ENCODE data around the gene HOXA3.

The HOXA3 gene

DNA sequence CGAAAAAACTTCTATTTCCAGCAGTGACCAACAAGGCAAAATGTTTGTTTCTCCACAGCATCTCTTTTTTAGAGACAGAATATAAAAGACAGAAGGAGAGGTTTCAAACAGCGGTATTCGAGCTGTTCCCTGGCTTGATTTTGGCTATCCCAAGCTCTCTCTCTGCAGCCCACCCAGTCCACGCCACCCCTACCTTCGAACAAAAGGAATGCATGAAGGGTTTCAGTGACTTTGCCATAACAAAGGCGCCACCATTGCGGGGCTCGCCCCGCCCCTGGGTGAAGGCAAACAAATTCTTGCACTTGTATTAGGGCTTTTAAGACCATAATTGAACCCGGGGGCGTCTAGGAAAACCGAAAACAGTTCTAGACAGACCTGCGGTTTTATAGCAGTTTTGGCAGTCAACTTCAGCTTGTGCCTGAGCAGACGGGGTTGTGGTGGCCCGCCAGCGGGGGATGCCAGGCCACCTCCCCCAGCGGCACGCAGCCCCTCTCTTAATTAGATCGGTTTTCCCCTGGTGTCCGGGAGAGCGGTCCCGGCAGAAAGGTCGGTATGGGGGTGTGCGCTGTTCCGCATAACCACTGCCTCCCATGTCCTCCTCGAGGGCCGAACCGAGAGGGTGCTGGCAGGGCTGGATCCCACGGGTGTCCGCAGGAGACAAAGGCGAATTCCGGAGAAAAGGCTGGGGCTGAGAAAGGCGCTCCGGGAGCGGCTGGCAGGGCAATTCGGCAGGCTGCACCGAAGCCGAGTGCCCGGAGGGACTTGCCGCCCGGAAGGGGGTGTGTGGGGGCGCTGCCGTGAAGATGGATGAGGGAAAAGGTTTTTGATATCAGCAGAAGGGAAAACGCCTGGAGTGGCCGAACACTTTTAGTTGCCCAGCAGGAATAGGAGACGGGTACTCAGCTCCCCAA is 35.3 kb upstream of the HOXA3 start:
- no peak overlapping the region for H3K27ac ChIP-seq (ENCODE audit: low read depth, low read length)
- peaks cover 16% of the 10 kb centered on the region for H3K4me1 ChIP-seq (ENCODE audit: insufficient read depth, low read length)
- no peak overlapping the region for H3K9ac ChIP-seq (ENCODE audit: low read depth, low read length)
- WGBS: 2% methylated on average over 46 of the region's 46 CpGs
- H3K27me3 ChIP-seq (ENCODE audit: insufficient read depth, low read length): peaks cover 100% of the 10 kb centered on the region
- no peak overlapping the region for H3K4me3 ChIP-seq (ENCODE audit: low read length)
- no peaks in the 10 kb centered on the region for H3K9me3 ChIP-seq (ENCODE audit: insufficient read depth, low read depth, low read length)
- no peaks in the 10 kb centered on the region for H3K36me3 ChIP-seq (ENCODE audit: insufficient read depth, low read length)

DNA sequence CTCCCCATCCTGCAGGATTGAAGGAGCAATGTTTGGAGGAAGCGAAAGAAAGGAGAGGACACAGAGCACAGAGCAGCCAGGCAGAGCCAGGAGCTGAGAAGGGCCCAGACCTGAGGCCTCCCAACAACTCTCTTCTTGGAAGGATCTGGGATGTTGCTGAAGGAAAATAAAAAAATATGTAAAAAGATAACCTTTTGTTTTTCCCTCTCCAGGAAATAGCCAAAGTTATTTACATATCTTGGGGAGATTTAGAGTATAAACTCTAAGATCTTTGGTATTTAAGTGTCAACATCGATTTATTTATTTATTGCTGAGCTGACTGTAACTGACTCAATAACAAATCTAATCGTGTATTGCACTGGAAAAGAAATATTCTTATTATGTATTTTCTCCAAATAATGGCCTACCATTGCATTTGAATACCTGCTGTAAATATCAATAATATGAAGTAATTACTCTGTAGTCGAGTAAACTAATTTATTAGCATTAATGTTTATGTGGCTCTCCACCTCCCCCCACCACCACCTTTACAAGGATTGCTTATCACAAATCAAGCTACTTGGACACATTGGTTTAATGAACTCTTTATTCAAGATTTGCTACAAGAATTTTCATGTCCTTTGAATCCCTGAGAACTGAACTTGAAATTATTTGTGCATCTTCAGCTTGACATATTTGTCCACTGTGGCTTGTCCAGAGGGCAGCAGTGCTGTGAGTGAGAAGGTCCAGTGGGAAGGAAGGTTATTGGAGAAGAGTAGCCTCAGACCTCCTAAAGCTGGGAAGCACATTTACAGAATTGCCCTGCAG is 34.5 kb upstream of the HOXA3 start:
- no peak overlapping the region for H3K9ac ChIP-seq (ENCODE audit: low read depth, low read length)
- H3K27me3 ChIP-seq (ENCODE audit: insufficient read depth, low read length): peaks cover 100% of the 10 kb centered on the region
- H3K36me3 ChIP-seq (ENCODE audit: insufficient read depth, low read length): no peaks in the 10 kb centered on the region
- H3K9me3 ChIP-seq (ENCODE audit: insufficient read depth, low read depth, low read length): no peaks in the 10 kb centered on the region
- H3K4me1 ChIP-seq (ENCODE audit: insufficient read depth, low read length): peaks cover 17% of the 10 kb centered on the region
- H3K27ac ChIP-seq (ENCODE audit: low read depth, low read length): no peak overlapping the region
- H3K4me3 ChIP-seq (ENCODE audit: low read length): no peak overlapping the region
- 22% methylated on average over 1 of the region's 4 CpGs for WGBS

DNA sequence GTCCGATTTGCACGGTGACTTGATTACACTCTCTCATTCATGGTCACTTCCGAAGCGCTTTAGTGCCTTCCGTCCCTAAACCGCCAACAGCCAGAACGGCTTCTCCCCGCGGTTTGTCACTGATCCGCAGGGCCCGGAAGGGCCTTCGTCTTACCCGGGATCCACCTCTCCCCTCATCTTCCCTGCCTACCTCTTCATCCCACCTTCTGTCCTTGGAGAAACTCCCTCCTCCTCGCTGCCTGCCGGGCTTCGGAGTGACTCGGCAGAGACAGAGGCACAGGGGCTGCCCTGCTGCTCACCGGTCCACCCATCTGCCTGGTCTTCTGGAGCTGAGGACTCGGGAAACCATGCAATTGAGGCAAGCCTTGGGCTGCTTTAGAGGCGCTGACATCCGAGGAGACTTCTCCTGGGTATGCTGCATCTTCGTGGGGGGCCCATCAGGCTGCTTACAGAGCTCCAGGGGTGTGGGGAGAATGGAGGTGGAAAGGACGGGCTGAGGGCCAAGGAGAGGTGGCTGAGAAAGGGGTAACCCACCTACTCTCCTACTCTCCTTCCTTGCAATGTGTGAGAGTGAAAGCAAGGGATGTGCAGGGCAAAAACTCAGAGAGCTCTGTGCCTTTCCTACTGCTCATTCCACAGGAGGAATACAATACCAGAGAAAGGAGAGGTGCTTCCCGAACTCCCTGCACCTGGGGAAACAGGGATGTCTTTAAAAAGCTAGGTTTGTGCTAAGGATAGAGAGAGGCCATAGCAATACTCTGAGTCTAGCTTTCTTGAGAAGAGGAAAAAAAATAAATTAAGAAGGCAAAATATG is 33.7 kb upstream of the HOXA3 start:
- no peak overlapping the region for H3K27ac ChIP-seq (ENCODE audit: low read depth, low read length)

GRCh38 chr7:27185013-27185853 is 32.9 kb upstream of the HOXA3 start, which contains the start of gene HOXA11:
HOXA11 (minus strand) TSS chr7:27185232; CDS start chr7:27185144, 88 bp downstream.
- Histone ChIP-seq H3K4me3 (ENCODE audit: low read length) (no peak within 1 kb of the TSS), H3K4me1 (ENCODE audit: insufficient read depth, low read length) (peaks cover 17% of the 10 kb centered on the region), H3K36me3 (ENCODE audit: insufficient read depth, low read length) (no peaks in the 10 kb centered on the region), H3K27ac (ENCODE audit: low read depth, low read length) (no peak within 1 kb of the TSS), H3K9ac (ENCODE audit: low read depth, low read length) (no peak within 1 kb of the TSS), H3K9me3 (ENCODE audit: insufficient read depth, low read depth, low read length) (no peaks in the 10 kb centered on the region), H3K27me3 (ENCODE audit: insufficient read depth, low read length) (peaks cover 100% of the 10 kb centered on the region)
- WGBS: 5% methylated on average over 42 of the region's 43 CpGs

More for the DNA sequence above, 33.7 kb upstream of the HOXA3 start:
- peaks cover 17% of the 10 kb centered on the region for H3K4me1 ChIP-seq (ENCODE audit: insufficient read depth, low read length)
- no peaks in the 10 kb centered on the region for H3K9me3 ChIP-seq (ENCODE audit: insufficient read depth, low read depth, low read length)
- WGBS: 3% methylated on average over 23 of the region's 24 CpGs
- H3K27me3 ChIP-seq (ENCODE audit: insufficient read depth, low read length): peaks cover 100% of the 10 kb centered on the region
- no peaks in the 10 kb centered on the region for H3K36me3 ChIP-seq (ENCODE audit: insufficient read depth, low read length)
- no peak overlapping the region for H3K9ac ChIP-seq (ENCODE audit: low read depth, low read length)
- H3K4me3 ChIP-seq (ENCODE audit: low read length): no peak overlapping the region

DNA sequence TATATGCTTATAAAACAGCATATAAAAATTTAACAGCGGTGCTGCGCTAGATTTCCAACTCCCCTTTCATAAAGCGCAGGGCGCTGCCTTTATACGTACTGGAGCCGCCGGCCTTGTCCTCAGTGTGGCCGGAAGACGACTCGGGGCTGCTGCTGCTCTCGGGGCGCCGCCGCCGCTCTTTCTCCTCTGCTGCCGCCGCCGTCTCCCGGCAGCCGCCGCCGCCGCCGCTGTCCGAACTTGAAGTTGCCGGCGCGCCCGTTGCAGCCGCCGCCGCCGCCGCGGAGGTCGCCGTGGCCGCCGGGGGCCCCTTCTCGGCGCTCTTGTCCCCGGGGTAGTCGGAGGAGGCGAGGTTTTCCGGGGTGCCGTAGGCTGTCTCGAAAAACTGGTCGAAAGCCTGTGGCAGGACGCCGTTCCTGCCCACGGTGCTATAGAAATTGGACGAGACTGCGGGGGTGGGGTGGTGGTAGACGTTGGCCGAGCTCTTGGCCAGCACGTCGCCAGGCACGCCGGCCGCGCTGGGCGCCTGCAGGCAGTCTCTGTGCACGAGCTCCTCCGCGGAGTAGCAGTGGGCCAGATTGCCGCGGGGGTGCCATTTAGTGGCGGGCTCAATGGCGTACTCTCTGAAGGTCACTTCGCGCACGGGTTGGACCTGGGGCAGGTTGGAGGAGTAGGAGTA is 32.1 kb upstream of the HOXA3 start:
- no peak overlapping the region for H3K9ac ChIP-seq (ENCODE audit: low read depth, low read length)
- H3K36me3 ChIP-seq (ENCODE audit: insufficient read depth, low read length): no peaks in the 10 kb centered on the region
- no peak overlapping the region for H3K27ac ChIP-seq (ENCODE audit: low read depth, low read length)
- H3K9me3 ChIP-seq (ENCODE audit: insufficient read depth, low read depth, low read length): no peaks in the 10 kb centered on the region
- peaks cover 100% of the 10 kb centered on the region for H3K27me3 ChIP-seq (ENCODE audit: insufficient read depth, low read length)
- no peak overlapping the region for H3K4me3 ChIP-seq (ENCODE audit: low read length)
- 2% methylated on average over 72 of the region's 72 CpGs for WGBS
- H3K4me1 ChIP-seq (ENCODE audit: insufficient read depth, low read length): peaks cover 18% of the 10 kb centered on the region

GRCh38 chr7:27183682-27184336 is 31.4 kb upstream of the HOXA3 start:
- H3K4me3 ChIP-seq (ENCODE audit: low read length): no peak overlapping the region
- 2% methylated on average over 28 of the region's 30 CpGs for WGBS
- H3K9ac ChIP-seq (ENCODE audit: low read depth, low read length): no peak overlapping the region
- peaks cover 100% of the 10 kb centered on the region for H3K27me3 ChIP-seq (ENCODE audit: insufficient read depth, low read length)
- H3K4me1 ChIP-seq (ENCODE audit: insufficient read depth, low read length): peaks cover 23% of the 10 kb centered on the region
- H3K36me3 ChIP-seq (ENCODE audit: insufficient read depth, low read length): no peaks in the 10 kb centered on the region
- no peaks in the 10 kb centered on the region for H3K9me3 ChIP-seq (ENCODE audit: insufficient read depth, low read depth, low read length)
- H3K27ac ChIP-seq (ENCODE audit: low read depth, low read length): no peak overlapping the region

- Histone ChIP-seq H3K9ac (ENCODE audit: low read depth, low read length) (no peak overlapping the region), H3K4me1 (ENCODE audit: insufficient read depth, low read length) (peaks cover 24% of the 10 kb centered on the region), H3K4me3 (ENCODE audit: low read length) (no peak overlapping the region), H3K36me3 (ENCODE audit: insufficient read depth, low read length) (no peaks in the 10 kb centered on the region), H3K27ac (ENCODE audit: low read depth, low read length) (no peak overlapping the region), H3K27me3 (ENCODE audit: insufficient read depth, low read length) (peaks cover 100% of the 10 kb centered on the region), H3K9me3 (ENCODE audit: insufficient read depth, low read depth, low read length) (no peaks in the 10 kb centered on the region)
- WGBS: 2% methylated on average over 39 of the region's 39 CpGs
Observed at GRCh38 chr7:27182861-27183681, 30.7 kb upstream of the HOXA3 start.

DNA sequence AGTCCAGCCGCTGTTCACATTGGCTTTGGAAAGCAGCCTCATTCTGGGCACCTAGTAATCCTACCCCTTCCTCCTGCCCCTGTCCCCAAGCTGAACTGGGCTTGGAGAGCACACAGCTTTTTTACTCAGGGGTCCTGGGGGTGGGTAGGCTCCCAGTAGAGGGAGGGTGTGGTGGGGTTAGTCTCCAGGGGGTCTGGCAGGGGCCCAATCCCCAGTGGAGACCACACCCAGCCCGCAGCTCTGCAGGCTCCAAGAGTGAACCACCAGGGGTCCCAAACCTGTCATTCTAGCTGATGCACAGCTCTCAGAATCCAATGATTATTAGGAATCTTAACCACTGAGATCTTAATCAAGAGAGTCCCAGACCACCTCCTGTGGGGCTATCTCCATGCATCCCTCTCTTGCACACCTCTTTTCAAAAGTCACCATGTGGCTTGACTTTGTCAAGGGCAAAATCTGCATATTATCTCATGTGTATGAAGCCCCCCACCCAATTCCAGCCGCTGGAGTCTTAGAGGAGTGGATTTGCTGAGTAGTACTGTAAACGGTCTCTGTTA is 30.0 kb upstream of the HOXA3 start:
- Histone ChIP-seq H3K36me3 (ENCODE audit: insufficient read depth, low read length) (no peaks in the 10 kb centered on the region), H3K9ac (ENCODE audit: low read depth, low read length) (no peak overlapping the region), H3K4me3 (ENCODE audit: low read length) (no peak overlapping the region), H3K4me1 (ENCODE audit: insufficient read depth, low read length) (peaks cover 20% of the 10 kb centered on the region), H3K27ac (ENCODE audit: low read depth, low read length) (no peak overlapping the region), H3K27me3 (ENCODE audit: insufficient read depth, low read length) (peaks cover 100% of the 10 kb centered on the region), H3K9me3 (ENCODE audit: insufficient read depth, low read depth, low read length) (no peaks in the 10 kb centered on the region)
- WGBS: 30% methylated on average over 4 of the region's 4 CpGs

GRCh38 chr7:27181795-27182275 is 29.5 kb upstream of the HOXA3 start:
- Histone ChIP-seq H3K27ac (ENCODE audit: low read depth, low read length) (no peak overlapping the region), H3K36me3 (ENCODE audit: insufficient read depth, low read length) (no peaks in the 10 kb centered on the region), H3K27me3 (ENCODE audit: insufficient read depth, low read length) (peaks cover 100% of the 10 kb centered on the region), H3K4me1 (ENCODE audit: insufficient read depth, low read length) (peaks cover 20% of the 10 kb centered on the region), H3K9me3 (ENCODE audit: insufficient read depth, low read depth, low read length) (no peaks in the 10 kb centered on the region), H3K9ac (ENCODE audit: low read depth, low read length) (no peak overlapping the region), H3K4me3 (ENCODE audit: low read length) (no peak overlapping the region)
- 39% methylated on average over 4 of the region's 4 CpGs for WGBS
